ENCODE data around the gene EDIL3.
"Not testable (repeated sequence)": the region's sequence is repeated elsewhere in the genome, so short reads cannot be mapped to it uniquely, and the experiment has no call there.

EDIL3 gene

DNA sequence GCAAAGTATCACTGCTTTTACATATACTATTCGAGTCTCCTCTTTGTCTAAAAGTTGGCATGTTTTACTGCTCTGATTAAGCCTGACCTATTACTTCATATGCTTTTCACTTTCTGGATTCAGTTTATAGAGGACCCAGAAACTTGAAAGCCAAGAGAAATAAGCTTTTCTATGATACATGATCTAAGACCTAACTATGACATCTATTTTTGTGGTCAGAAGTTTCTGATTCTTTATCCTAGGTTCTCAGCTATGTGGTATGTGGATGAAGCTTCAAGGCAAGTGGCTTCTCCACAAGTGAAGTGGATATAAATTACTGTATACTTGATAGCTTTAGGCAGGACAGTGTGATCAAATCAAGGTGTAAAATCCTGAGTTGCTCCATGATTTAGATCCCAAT lies 6.3 kb downstream of the EDIL3 start:
- DNase-seq = no peak

DNA sequence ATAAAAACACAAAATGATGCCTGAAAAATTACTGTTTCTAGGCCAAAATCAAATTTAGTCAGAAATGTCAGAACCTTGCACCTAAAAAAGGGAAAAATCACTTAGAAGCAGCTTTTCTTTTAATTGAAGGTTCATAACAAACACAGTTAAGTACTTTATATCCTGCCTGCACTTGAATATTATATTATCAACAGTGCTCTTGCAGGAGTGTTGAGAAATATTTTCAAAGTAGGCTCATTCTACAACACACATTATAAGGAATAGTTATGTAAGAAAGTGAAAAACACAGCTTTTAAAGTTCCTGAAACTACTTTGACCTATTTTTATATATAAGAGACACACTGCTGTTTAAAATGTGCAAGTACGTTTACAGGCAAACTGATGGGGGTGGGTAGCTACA lies 8.3 kb downstream of the EDIL3 start:
- DNase-seq = no peak

DNA sequence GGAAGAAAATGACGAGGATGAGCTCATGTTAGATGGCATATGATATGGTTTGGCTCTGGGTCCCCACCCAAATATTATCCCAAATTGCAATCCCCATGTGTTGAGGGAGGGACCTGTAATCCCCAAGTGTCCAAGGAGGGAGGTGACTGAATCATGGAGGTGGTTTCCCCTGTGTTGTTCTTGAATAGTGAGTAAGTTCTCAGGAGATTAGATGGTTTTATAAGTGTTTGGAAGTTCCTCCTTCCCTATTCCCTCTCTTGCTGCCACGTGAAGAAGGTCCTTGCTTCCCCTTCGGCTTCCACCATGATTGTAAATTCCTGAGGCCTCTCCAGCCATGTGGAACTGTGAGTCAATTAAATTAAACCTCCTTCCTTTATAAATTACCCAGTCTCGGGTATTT lies 10.1 kb downstream of the EDIL3 start:
- no peak for DNase-seq

DNA sequence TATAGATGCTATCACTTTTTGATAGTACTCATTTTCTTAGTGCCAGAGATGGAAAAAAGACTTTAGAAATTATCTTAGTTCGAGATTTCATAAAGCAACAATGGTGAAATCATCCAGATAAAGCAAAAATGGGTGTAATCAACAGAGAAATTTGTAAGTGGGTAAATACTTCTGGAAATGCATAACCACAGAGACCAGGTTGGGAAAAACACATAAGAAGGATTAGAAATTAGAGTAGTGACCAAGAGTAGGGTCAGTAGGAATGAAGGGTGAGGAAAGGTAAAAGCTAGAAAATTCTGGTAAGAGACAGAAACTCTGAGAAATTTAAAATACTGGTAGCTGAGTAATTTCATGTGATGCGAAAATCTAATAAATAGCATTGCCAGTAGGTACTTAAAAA lies 11.2 kb downstream of the EDIL3 start:
- no peak for DNase-seq

DNA sequence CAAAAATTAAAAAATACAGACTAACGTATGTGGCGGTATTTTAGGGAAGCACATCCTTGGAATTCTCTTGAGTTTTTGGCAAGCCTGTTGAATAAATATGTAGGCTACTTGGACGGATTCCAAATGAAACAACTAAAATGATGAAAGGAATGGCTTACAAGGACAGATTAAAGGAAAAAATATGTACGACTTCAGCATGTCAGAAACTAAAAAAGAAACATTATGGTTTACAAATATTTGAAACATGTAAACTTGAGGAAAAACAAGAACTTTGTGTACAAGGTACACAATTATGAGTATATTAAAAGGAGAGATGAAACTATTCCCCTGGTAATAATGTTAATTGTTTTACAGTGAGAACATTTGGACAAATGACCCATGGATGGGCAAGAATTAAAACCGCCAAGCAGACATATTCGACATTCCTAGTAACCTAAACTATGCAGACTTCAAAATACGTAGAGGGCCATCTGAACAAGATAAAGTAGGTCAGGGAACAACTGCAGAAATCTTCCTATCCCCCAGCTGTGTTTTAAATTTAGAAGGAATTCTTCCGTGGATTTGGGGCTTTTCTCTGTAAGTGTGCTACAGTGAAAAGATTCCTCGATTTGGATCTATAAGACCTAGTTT lies 12.5 kb downstream of the EDIL3 start:
- DNase-seq = no peak

DNA sequence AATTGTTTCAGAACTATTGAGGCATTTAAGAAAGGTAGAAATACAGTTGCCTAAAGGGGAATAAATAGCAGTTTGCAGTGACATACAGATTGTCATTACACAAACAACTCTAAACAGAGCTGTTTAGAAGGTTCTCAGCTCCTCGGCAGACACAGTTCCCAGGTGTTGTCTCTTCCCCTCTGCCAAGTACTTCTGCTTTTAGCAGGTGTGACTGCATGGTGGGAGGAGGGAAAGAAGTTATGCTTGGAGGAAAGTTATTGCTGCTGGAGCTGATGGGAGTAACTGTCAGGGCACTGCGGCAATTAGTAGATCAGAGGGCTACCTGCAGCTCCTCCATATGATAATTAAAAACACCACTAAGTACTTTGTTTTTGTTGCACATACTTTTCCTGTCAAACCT lies 14.5 kb downstream of the EDIL3 start:
- no peak for DNase-seq

DNA sequence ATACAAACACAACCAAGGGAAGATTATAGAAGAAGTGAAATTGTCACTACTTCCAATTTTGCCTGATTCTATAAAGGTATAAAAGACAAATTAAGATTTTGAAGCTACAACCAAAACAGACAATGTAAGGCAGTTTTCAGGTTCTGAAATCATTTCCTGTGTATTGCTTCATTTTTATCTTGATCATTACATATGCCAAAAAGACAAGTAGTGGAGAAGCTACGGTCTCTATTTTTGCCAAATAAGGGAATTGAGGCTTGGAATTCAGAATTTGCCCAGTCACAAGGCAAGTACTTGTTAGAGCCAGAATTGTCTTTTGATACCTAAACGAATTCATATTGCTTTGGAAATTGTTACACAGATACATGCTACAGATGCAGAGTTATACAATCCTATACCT lies 20.6 kb downstream of the EDIL3 start:
- no peak for DNase-seq

DNA sequence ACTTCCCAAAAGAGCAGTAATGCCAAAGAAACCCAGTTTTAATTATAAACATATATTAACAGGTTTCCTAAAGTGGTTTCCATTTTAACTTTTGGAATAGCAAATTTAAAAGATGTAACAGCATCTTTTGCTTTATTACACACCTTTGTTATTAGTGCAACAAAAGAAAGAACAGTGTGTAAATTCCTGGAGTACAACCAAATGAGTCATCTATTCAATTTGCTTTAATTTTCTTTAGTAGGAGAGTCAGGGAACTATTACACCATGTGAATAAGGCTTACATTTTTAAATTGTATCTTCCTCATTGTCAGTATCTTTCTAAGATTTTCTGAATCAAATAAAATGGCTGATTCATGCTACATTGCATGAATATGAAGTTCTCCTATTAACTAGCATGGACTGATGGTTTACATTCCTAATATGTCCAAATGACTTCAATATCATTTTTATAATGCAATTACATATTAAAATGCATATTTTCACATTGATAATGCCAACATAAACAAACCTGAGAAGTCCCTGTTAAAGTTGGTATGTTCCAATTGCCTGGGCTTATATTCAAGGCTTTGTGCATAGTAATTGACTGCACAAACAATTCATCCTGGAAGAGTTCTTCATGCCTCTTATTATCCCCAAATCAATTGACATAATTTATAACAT lies 22.5 kb downstream of the EDIL3 start:
- DNase-seq = no peak

DNA sequence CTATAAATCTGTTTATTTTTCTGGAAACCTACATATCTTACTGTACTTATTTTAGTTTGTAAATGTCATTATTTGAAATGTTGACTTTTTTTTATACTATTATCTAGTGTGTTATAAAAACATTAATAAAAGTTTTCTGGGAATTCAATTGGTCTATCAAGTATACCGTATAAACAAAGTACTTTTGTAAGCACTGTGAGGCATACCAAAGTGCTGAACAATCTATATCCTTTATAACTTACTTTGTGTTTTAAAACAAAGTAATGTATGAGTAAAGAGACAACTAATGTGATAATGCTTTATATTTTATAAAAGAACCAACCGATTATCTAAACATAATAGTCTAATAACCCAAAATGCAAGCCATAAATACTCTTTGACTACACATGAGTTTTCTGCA lies 23.1 kb downstream of the EDIL3 start:
- DNase-seq = no peak

DNA sequence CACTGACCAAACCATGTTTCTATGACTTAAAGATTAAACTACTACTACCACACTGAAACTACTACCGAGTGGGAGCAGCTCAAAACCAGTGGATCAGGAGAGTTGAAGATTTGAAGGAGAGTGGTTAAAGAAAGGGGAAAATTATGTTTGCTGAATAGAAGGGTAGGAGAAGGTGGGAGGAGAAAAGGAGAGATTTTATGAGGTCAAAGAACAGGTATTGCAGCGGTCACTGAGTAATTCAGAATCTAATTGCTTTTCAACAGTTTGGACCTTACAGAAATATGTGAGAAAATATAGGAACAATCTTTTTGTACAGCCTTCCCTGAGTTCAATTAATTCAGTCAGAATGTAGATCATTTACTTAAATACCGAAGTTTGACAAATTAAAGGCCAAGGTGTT lies 24.6 kb downstream of the EDIL3 start:
- no peak for DNase-seq

DNA sequence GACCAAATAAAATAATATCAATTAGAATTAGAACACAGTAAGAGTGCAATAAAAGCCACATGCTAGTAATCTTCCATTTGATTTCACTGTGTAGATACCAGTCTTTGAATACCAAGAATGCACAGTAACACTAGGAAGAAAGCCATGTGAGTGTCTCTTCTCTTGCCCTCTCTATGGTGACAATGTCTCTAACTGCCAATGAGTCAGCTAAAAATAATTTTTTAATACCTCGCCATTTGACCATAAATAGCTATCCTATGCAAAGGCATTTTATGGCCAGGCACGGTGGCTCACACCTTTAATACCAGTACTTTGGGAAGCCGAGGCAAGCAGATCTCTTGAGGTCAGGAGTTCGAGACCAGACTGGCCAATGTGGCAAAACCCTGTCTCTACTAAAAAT lies 30.6 kb downstream of the EDIL3 start:
- DNase-seq = no peak

DNA sequence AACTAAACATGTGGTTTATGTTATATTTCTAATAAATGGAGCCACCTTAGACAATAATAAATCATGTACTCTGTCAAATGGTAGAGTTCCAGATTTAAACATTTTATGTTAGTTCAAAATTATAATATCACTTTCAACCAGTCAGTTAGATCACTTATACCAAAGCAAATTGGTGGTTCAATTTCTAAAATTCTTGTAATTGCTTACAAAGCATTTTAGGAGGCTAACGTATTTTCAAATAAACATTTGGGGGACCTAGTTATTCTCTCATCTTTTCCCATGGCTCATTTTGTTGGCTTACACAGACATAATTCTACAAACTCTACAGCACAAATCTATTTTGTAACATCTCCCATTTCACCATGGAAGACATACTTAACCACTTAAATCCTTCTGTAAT lies 39.9 kb downstream of the EDIL3 start:
- DNase-seq = no peak

DNA sequence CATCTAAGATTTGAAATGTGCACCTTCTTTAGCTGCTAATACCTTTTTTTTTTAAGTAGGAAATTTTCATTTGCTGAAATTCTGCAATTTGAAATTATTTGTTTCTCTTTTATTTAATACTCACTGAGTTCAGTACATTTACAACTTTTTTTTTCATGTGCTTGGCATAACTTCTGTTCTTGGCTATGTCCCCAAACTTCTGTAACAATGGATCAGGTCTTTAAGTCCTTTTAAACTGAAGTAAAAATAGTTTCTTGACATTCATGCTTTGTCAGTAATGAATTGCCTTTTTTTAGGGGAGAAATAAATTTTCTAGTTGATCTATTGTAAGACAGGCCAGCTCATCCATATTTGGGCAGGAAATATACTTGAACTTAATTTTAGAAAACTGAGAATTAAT lies 41.5 kb downstream of the EDIL3 start:
- no peak for DNase-seq

DNA sequence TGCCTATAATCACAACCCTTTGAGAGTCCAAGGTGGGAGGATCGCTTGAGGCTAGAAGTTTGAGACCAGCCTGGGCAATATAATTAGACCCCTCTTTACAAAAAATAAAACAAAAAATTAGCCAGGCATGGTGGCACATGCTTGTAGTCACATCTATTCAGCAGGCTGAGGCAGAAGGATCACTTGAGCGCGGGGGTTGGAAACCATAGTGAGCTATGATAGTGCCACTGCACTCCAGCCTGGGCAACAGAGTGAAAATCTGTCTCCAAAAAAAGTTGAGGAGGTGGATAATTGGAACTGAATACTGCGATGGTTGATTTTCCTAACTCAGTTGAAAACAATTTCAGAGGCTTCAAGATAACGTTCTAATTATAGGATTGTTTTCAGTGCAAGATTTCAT lies 52.6 kb downstream of the EDIL3 start:
- no peak for DNase-seq

DNA sequence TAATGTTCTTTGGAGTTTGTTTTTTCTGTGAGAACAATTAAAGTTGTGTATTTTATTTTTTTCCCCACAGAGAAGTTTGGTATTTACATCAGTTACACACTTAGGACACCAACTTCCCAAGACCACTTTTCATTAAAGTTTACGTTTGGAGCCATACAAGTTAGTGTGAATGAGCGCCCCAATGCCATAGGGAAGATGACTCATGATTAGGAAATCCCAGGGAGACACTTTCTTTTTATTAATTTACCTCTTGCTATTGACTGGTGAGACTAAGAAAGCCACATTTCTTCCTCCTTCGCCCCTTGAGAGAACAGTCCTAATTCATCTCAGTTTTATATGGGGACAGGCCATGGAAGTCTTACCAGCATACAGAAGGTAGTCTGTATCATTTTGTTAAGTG lies 57.1 kb downstream of the EDIL3 start:
- no peak for DNase-seq

DNA sequence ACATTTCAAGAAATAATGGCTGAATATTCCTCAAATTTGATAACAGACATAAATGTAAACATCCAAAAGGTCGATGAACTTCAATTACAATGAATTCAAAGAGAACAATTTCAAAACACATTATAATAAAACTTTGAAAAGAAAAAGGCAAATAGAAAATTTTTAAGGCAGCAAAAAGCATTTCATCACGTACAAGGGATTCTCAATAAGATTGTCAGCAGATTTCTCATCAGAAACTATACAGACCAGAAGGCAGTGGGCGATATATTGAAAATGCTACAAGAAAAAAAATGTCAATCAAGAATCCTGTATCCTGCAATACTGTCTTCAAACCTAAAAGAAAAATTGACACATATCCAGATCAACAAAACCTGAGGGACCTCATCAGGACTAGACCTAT lies 62.0 kb downstream of the EDIL3 start:
- DNase-seq = no peak

DNA sequence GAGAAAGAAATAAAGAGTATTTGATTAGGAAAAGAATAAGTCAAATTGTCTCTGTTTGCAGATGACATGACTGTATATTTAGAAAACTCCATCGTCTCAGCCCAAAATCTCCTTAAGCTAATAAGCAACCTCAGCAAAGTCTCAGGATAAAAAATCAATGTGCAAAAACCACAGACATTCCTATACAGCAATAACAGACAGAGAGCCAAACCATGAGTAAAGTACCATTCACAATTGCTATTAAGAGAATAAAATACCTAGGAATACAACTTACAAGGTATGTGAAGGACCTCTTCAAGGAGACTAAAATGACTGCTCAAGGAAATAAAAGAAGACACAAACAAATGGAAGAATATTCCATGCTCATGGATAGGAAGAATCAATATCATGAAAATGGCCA lies 66.9 kb downstream of the EDIL3 start:
- DNase-seq = not testable (repeated sequence)

DNA sequence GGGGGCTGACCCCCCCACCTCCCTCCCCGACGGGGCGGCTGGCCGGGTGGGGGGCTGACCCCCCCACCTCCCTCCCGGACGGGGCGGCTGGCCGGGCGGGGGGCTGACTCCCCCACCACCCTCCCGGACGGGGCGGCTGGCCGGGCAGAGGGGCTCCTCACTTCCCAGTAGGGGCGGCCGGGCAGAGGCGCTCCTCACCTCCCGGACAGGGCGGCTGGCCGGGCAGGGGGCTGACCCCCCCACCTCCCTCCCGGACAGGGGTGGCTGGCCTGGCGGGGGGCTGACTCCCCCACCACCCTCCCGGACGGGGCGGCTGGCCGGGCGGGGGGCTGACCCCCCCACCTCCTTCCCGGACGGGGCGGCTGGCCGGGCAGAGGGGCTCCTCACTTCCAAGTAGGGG lies 72.4 kb downstream of the EDIL3 start:
- not testable (repeated sequence) for DNase-seq

DNA sequence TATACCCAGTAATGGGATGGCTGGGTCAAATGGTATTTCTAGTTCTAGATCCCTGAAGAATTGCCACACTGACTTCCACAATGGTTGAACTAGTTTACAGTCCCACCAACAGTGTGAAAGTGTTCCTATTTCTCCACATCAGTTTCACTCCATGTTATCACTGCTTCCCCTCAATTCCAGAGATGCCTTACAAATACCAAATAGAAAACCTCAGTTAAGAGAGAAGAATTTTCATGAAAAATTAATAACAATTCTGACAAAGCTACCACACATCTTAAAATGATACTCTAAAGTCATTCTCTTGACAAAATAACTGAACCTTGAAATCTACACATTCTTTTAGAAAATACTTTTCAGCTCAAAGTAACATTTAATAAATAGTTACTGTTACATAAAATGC lies 74.8 kb downstream of the EDIL3 start:
- not testable (repeated sequence) for DNase-seq

DNA sequence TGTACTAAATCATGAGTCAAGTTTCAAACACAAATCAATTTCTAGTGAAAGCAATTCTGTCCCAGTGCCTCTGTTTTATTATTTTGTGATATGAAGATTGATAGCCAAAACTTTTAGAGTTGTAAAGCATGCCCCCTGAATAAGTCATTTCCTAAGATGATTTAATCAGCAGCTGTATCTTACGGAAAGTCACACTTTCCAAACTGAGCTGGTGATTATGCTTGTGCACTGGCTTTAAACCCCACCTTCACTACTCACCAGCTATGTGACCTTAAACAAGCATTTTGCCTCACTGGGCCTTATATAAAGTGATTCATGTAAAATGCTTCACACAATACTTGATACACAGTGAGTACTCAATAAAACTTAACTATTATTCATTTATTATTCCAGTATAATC lies 78.1 kb downstream of the EDIL3 start:
- DNase-seq = no peak

DNA sequence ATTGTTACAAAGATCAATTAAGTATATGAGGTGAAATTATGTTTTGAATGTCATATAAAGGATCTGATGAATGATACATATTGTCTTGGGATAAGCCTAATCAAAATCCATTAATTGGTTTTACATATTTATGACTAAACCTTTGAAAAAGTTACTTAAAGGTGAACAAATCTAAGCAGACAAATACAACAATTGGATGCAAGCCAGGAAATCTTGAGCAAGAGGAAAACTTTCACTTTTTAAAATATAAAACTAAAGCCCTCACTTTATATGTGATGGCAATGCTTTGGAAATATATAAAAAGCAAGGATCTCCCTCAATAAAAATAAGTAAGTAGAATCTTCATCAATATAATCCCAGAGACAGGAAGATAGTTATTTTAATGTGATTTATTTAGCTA lies 80.1 kb downstream of the EDIL3 start:
- DNase-seq = no peak

DNA sequence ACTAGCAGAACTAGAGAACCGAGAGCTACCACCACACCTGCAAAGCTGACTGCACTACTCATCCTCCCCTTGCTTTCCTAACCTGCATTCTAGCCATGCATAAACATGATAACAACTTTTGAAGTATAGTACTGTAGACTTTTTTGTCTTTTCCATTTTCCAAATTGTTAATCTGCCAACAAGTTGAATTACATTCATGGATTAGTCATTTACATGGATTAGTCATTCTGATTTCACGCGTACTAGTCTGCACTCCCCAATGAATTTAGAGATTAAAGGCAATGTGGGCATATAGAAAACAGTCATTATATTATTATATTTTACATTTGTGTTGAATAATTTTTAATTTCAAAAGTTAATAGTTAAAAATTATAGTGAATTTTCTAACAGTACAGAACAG lies 81.4 kb downstream of the EDIL3 start:
- DNase-seq = no peak

DNA sequence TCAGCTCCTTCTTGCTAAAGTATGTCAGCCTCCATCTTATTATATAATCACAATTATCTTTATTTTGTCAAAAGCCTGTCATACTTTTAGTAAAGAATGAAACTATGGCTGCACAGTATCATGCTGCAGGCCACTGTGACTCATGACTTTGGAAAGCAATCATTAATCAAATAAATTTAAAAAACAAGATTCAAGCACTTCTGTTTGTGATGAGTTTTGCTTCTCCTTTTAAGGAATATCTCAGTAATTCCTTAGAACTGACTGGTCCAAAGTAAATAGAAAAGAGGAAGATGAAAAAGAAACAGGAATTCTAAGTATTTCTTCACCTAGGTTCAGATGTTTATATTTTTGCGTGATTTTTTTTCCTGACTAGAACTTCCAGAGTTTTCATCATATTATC lies 83.1 kb downstream of the EDIL3 start:
- no peak for DNase-seq

DNA sequence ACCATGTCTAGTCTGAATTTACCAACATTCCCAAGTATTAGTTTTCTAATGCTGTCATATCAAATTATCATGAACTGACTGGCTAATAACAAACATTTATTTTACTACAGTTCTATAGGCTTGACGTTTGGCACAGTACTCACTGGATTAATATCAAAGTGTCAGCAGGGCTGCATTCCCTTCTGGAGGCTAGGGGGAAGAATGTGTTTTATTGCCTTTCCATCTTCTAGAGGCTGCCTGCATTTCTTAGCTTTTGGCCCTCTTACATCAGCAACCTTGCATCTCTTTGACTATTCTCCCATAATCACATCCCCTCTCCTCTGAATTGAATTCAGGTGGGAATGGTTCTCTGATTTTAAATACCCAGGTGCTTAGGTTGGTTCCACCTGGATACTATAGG lies 84.7 kb downstream of the EDIL3 start:
- no peak for DNase-seq

DNA sequence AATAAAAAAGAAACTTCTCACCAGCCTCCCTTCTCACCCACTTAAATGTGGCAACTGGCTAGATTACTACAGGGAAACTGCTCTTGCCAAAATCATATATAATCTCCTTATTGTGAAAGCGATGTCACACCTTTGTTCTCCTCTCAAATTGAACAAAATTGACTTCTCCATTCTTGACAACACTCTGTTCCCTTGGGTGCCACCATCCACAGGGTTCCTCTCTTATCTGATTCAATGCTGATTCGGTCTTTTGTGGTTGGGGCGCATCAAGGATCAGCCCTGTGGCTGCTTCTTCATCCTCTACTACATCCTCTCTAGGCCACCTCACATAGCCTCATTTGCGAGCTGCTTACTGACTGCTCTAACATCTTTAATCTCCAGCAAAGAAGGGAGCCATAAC lies 86.1 kb downstream of the EDIL3 start:
- no peak for DNase-seq
